Rectal smooth muscle tissue (tissue), 1 donor: ENCODE data around the gene TXNDC11.

Experiments
- H3K27ac ChIP-seq: one replicate; pipeline ENCODE4 v1.7.0; 2013; ENCODE audit warnings: low read depth, low read length, inconsistent platforms
- H3K27me3 ChIP-seq: one replicate; pipeline ENCODE4 v1.7.0; 2013; ENCODE audit warnings: low read length; ENCODE audit not compliant: control insufficient read depth, insufficient read depth
- H3K36me3 ChIP-seq: one replicate; pipeline ENCODE4 v1.7.0; 2013; ENCODE audit warnings: low read length; ENCODE audit not compliant: control insufficient read depth, insufficient read depth
- H3K4me1 ChIP-seq: one replicate; pipeline ENCODE4 v1.7.0; 2013; ENCODE audit warnings: low read length; ENCODE audit not compliant: control insufficient read depth, insufficient read depth
- H3K4me3 ChIP-seq: one replicate; pipeline ENCODE4 v1.7.0; 2013; ENCODE audit warnings: low read length
- H3K9ac ChIP-seq: one replicate; pipeline ENCODE4 v1.7.0; 2013; ENCODE audit warnings: low read length

The TXNDC11 gene

DNA sequence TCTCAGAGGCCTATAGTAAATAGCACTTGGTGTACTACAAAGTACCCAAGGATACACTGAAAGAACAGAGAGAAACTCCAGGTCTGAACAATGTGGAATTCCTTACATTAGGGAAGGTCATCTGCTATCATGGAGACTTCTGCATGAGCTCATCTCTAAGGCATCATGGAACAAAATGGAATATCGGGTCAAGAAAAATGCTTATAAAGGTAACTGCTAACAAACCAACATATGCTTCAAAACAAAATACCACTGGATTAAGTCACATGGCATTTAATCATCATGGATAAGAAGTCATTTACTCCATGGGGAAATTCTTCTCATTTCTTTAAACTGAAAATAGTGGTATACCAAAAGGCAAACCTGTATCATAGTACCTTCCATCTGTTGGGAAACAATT lies 34.2 kb downstream of the TXNDC11 start:
- Histone ChIP-seq H3K4me3 (no peak overlapping the region), H3K4me1 (no peaks in the 10 kb centered on the region), H3K27ac (no peak overlapping the region), H3K9ac (no peak overlapping the region), H3K36me3 (peaks cover 4% of the 10 kb centered on the region), H3K27me3 (no peaks in the 10 kb centered on the region)

DNA sequence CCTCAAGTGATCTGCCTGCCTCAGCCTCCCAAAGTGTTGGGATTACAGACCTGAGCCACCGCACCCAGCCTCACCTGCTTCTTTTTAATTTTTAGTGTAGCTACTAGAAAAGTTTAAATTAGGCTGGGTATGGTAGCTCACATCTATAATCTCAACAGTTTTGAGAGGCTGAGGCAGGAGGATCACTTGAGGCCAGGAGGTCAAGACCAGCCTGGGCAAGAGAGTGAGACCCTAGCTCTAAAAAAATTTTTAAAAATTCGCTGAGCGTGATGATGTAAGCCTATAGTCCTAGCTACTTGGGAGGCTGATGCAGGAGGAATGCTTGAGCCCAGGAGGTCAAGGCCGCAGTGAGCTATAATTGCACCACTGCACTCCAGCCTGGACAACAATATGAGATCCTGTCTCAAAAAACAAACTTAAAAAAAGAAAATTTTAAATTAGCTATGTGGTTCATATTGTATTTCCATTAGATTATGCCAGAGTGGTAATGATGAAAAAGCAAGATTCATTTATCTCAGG lies 34.9 kb downstream of the TXNDC11 start:
- no peak overlapping the region for H3K4me3 ChIP-seq
- no peak overlapping the region for H3K27ac ChIP-seq
- no peaks in the 10 kb centered on the region for H3K4me1 ChIP-seq
- no peaks in the 10 kb centered on the region for H3K27me3 ChIP-seq
- peaks cover 4% of the 10 kb centered on the region for H3K36me3 ChIP-seq
- H3K9ac ChIP-seq: no peak overlapping the region

DNA sequence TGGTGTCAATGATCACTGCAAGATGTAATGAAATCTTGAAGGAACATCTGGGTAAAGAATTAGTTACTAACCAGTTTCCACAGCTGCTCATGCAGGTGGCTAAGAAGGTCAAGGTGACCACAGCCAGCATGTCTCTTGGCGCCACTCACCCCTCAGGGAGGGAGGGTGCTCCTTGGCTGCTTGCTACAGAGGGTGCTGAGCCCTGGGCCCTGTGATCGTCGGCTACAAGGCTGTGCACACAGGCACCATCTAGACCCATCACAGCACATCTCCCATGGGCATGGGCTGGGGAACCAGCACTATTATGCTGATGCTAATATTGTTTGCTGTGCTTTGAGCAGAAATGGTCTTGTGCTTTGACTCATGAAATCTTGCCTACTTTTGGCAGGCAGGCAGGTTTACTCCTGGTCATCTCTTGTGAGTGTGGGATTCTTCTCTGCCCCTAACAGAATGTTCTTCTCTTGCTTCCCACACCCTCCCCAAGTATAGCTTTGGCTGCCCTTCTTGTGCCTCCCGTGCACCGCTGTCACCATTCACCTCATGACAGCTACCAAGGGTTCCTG lies 36.4 kb downstream of the TXNDC11 start:
- H3K4me3 ChIP-seq: no peak overlapping the region
- no peak overlapping the region for H3K27ac ChIP-seq
- H3K36me3 ChIP-seq: peaks cover 4% of the 10 kb centered on the region

DNA sequence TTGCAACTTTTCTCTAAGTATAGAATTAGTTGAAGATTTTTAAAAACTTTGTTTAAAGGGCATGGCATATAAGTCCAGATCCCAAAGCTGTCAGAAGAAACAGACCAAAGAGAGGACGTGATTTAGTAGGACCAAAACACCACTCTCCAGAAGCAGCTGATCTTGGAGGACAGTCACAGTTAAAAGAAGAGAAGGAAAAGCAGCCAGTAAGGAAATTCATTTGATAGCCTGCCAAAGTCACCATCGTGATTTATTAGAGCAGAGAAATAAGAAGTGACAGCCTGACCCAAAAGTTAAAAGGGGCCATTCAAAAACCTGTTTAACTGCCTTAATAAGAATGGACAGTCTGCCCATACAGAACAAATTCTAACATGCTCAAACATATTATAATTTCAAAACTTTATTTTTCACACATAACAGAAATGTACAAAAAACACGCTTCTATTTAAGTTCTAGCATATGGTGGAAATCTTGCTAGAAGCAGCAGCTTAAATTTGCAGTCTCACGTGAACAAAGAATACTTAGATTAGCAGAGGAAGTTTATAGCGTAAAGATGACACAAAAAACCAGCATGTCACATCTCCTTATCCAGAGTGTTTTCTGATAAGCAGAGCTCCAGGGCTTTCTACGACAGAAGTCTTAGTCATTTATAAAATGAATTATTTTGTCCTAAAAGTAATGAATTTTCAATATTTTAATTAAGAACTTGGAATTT lies 37.2 kb downstream of the TXNDC11 start:
- no peaks in the 10 kb centered on the region for H3K27me3 ChIP-seq
- H3K36me3 ChIP-seq: peaks cover 4% of the 10 kb centered on the region
- no peak overlapping the region for H3K4me3 ChIP-seq
- no peak overlapping the region for H3K9ac ChIP-seq
- H3K27ac ChIP-seq: no peak overlapping the region
- H3K4me1 ChIP-seq: no peaks in the 10 kb centered on the region

More for the DNA sequence above, 36.4 kb downstream of the TXNDC11 start:
- H3K4me1 ChIP-seq: no peaks in the 10 kb centered on the region
- no peaks in the 10 kb centered on the region for H3K27me3 ChIP-seq
- no peak overlapping the region for H3K9ac ChIP-seq

DNA sequence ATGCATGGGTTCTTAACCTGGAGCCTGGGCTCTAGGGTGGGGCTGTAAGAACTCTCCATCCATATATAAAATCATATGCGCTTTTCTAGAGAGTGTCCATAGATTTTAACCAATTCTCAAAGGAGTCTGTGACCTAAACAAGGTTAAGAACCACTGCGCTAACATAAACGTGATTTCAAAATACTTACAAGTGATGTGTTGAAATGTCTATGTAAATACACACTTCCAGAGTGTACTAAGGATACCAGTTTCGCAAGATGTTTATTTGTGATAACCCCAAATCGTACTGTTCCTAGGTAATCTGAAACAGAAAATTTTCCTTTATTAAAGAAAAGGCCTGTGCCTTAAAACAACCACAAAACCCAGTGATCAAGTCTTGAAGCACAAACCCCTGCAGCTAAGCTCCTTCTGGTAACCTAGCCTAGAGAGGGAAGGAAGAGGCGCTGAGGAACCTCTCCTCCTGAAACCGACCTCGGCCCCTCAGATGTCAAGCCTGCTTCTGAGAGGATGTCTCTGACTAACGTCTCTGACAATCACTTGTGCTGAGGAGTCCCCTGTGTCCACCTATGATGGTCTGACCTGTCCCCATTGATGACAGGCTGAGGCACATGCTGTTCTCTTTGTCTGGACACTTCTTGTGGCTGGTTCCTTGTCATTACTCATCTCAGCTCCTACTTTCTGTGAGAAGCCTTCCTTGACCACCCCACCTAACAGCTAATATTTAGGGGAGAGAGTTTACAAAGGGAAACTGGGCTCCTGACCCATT lies 42.2 kb downstream of the TXNDC11 start:
- Histone ChIP-seq H3K4me3 (no peak overlapping the region), H3K4me1 (no peaks in the 10 kb centered on the region), H3K27ac (no peak overlapping the region), H3K9ac (no peak overlapping the region), H3K27me3 (no peaks in the 10 kb centered on the region), H3K36me3 (peaks cover 30% of the 10 kb centered on the region)

DNA sequence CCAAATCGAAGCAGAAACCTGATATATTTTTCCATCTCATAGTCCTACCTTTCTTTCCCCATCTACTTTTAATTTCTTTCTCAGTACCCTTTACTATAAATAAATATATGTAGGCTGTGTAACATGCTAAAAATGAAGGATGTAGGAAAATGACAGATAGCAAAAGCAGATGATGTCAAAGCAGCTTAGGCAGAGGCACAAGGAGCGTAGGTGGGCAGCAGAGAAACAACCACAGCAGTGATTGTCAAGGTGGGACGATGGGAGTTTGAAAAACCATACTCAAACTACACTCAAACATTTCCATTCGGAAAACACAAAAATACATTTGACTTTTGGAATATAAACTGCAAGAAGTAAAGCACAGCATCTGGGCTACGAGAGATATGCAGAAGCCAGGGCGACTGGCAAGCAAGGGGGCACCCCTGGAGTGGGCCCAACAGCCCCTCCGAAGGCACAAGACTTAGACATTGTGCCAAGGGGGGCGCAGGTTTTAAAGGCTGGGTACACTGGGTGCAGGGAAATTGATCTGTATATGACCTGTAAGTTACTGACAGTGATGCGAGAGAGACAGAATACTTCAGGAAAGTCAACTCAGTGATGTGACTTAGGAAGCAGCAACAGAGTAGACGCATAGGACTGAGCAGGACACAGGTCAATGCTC lies 43.3 kb downstream of the TXNDC11 start:
- no peak overlapping the region for H3K9ac ChIP-seq
- H3K27me3 ChIP-seq: no peaks in the 10 kb centered on the region
- H3K4me3 ChIP-seq: no peak overlapping the region
- peaks cover 35% of the 10 kb centered on the region for H3K36me3 ChIP-seq
- no peak overlapping the region for H3K27ac ChIP-seq
- H3K4me1 ChIP-seq: no peaks in the 10 kb centered on the region

DNA sequence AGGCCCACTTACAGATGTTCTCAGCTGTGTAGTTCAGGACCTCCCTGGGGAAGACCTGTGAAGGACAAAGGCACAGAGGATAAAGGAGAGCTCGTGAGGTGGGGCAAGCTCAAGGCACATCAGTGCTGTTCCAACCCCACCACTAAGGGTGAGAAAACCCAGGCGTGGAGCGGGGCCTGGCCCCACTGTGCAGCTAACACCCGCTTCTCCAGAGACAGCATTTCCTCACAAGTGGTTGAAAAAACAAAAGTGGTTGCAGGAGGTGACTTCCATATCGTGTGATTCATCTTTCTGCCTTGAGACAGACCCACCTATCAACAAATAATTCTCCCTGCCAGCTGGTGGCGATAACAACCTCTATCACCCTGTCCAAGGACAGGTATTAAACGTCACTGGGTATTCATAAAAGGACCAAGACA lies 44.4 kb downstream of the TXNDC11 start:
- Histone ChIP-seq H3K9ac (no peak overlapping the region), H3K4me3 (no peak overlapping the region), H3K27ac (no peak overlapping the region), H3K36me3 (peaks cover 35% of the 10 kb centered on the region), H3K4me1 (no peaks in the 10 kb centered on the region), H3K27me3 (no peaks in the 10 kb centered on the region)

DNA sequence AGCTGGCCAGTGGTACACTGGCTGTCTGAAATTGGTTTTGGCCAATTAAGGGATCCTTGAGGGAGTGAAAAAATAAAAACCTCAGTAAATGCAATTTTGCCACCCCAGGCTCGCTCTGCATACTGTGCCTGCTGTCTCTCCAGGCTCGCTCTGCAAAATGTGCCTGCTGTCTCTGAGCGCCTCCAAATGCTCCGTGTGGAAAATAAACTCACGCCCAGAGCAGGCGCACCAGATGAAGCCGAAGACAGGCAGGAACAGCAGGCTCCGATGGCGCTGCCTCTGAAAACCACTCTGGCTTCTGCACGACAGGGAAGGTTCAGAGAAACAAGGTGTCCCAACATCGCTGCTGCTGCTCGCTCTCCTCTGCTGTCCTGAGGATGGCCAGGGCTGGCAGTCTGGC lies 45.3 kb downstream of the TXNDC11 start:
- H3K36me3 ChIP-seq: peaks cover 35% of the 10 kb centered on the region

DNA sequence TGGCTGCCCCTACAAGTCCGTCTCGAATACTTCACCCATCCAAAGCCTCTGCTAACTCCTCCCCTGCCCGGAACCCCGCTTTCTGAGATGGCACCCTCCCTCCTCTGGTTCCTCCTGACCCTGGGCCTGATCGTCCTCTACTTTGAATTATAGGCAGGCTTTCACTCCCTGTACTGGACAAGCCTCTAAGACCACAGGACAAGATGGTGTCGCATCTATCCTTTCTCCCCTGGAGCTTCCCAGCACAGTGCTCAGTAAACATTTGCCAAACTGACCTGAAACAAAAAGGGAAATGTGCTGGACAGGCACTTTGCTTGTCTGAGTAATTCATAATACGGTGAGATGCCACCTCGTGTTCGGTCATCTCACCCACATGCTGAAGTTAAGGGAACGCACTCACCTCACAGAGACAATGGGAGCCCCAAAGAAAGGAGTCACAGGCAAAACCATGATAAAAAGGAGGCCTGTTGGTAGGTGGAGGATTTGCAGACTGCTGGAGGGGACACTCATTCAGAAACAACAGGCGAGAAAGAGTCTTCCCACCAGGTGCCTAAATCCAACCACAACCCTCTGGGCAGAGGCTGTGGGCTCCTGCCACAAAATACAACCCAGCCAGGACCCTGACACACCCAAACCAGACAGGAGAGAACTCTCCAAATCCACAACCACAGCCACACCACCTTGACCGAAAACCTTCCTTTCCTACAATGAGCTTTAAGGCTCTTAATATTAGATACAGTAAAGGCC lies 46.2 kb downstream of the TXNDC11 start:
- H3K27ac ChIP-seq: no peak overlapping the region
- no peak overlapping the region for H3K4me3 ChIP-seq
- H3K4me1 ChIP-seq: no peaks in the 10 kb centered on the region
- H3K27me3 ChIP-seq: no peaks in the 10 kb centered on the region
- H3K9ac ChIP-seq: no peak overlapping the region
- peaks cover 37% of the 10 kb centered on the region for H3K36me3 ChIP-seq

More for the DNA sequence above, 45.3 kb downstream of the TXNDC11 start:
- no peaks in the 10 kb centered on the region for H3K27me3 ChIP-seq
- H3K4me1 ChIP-seq: no peaks in the 10 kb centered on the region
- no peak overlapping the region for H3K4me3 ChIP-seq
- no peak overlapping the region for H3K9ac ChIP-seq
- no peak overlapping the region for H3K27ac ChIP-seq

DNA sequence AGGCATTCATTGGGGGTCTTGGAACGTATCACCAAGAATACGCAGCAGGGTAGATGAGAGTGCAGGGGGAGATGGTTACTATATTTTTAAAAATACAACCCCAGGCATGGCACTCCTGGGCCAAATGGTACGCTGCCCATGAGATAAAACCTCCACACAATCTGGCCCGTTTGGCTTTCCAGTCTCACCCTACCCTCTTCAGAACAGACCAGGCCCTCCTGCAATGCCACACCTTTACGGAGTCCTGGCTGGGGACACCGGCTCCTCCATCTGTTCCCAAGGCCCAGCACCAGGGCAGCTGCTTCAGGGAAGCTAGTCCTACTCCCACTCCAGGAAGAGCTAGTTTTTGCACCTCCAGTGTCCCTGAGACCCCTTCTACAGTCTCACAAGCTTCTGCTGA lies 50.0 kb downstream of the TXNDC11 start:
- H3K4me3 ChIP-seq: no peak overlapping the region
- H3K27ac ChIP-seq: no peak overlapping the region
- H3K9ac ChIP-seq: no peak overlapping the region
- peaks cover 24% of the 10 kb centered on the region for H3K36me3 ChIP-seq
- peaks cover 2% of the 10 kb centered on the region for H3K4me1 ChIP-seq
- H3K27me3 ChIP-seq: no peaks in the 10 kb centered on the region

DNA sequence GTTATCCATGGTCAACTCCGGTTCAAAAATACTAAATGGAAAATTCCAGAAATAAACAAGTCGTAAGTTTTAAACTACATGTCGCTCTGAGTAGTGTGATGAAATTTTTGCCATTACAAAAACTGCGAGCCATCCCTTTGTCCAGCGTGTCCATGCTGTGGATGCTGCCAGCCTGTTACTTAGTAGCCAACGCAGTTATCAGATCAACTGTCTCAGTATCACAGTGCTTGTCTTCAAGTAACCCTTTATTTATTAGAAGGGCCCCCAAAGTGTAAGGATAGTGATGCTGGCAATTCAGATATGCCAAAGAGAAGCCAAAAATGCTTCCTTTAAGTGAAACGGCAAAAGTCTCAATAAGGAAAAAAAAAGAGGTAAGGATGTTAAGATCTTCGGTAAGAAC lies 50.5 kb downstream of the TXNDC11 start:
- Histone ChIP-seq H3K36me3 (peaks cover 24% of the 10 kb centered on the region), H3K4me3 (no peak overlapping the region), H3K27me3 (no peaks in the 10 kb centered on the region), H3K4me1 (peaks cover 2% of the 10 kb centered on the region), H3K9ac (no peak overlapping the region), H3K27ac (no peak overlapping the region)

DNA sequence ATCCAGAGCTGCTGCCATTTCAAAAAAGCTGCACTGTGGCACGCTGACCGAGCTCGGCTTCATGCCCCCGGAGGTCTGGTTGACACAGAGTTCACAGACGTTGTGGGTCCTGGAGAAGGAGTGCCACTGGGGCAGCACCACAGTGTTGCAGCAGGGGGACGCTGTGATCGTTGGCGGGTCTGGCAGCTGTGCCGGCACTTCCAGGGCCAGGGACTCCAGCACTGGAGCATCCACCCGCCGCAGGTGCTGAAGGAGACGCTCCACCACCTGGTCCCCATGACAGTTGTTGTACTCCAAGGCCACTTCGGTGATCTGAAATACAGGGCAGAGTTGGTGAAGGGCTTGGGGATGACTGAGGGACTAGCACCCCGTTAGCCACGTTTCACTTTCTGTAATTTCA lies 50.9 kb downstream of the TXNDC11 start:
- Histone ChIP-seq H3K4me1 (peaks cover 2% of the 10 kb centered on the region), H3K27ac (no peak overlapping the region), H3K36me3 (peaks cover 24% of the 10 kb centered on the region), H3K27me3 (no peaks in the 10 kb centered on the region), H3K4me3 (no peak overlapping the region), H3K9ac (no peak overlapping the region)
